ENCODE results near the gene CHST12.
"Not testable (repeated sequence)": the region's sequence is repeated elsewhere in the genome, so short reads cannot be mapped to it uniquely, and the experiment has no call there.

The CHST12 gene

GRCh38 chr7:2435146-2435545 lies 31.7 kb downstream of the CHST12 start:
- DNase-seq (ENCODE audit: low spot score) (no peak), FAIRE-seq (no peak)

DNA sequence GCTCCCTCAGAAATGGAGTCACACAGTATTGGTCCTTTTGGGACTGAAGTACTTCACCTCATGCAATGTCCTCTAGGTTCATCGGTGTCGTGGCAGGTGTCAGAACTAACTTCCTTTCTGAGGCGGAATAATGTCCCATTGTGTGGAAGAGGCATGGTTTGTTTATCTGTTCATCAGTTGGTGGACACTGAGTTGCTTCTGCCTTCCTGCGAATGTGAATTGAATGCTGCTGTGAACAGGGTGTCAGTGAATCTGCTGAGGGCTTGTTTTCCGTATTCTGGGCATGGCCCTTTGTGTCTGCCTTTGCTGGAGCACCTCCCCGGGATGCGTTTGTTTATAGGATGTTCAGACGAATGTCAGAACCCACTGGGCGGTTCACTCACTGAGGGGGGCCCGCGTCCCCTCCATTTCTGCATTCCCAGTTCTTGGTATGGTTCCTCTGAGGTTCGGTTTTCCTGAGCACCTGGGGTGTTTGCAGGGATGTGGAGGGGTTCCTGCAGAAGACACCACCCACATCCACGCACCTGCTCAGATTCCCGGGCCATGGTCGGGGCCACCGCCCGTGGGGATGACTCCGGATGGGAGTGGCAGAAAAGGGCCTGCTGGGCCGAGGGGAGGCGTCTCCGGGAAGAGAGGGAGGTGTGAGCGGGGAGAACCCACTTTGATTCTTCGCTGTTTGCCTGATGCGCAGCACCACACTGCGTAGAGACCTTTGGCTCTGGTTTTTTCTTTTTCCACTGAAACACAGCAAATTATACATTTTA lies 33.1 kb downstream of the CHST12 start:
- DNase-seq (ENCODE audit: low spot score) (no peak), FAIRE-seq (peak; percentile 87)

DNA sequence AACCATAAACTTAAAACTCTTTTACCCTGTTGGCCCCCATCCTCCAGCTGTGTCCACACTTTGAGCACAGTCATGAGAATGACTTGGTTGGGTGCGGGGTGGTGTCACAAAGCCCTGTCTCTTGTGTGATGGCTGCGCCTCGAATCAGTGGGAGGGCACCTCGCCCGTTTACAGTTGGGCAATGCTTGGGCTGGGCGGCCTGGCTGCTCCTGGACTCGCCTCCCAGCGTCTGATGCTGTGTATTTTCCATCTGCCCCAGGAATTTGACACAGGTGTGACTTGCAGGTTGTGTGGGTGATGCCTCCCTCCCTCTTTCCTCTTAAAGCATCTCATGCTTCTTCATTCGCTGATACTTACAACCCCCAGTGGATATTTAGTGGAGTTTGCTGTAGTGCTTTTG lies 33.7 kb downstream of the CHST12 start:
- DNase-seq (ENCODE audit: low spot score), result no peak
- FAIRE-seq, result peak; percentile 9

GRCh38 chr7:2437537-2438148 lies 34.2 kb downstream of the CHST12 start:
- DNase-seq (ENCODE audit: low spot score) (no peak), FAIRE-seq (peak; percentile 87)

- DNase-seq (ENCODE audit: low spot score), result no peak
- no peak for FAIRE-seq
These were observed 34.8 kb downstream of the CHST12 start for GRCh38 chr7:2438186-2438585.

- DNase-seq (ENCODE audit: low spot score) (peak; percentile 6), FAIRE-seq (no peak)
These were observed 35.4 kb downstream of the CHST12 start for GRCh38 chr7:2438775-2439174.

GRCh38 chr7:2440608-2441245 lies 37.3 kb downstream of the CHST12 start:
- FAIRE-seq (no peak), DNase-seq (ENCODE audit: low spot score) (no peak)

DNA sequence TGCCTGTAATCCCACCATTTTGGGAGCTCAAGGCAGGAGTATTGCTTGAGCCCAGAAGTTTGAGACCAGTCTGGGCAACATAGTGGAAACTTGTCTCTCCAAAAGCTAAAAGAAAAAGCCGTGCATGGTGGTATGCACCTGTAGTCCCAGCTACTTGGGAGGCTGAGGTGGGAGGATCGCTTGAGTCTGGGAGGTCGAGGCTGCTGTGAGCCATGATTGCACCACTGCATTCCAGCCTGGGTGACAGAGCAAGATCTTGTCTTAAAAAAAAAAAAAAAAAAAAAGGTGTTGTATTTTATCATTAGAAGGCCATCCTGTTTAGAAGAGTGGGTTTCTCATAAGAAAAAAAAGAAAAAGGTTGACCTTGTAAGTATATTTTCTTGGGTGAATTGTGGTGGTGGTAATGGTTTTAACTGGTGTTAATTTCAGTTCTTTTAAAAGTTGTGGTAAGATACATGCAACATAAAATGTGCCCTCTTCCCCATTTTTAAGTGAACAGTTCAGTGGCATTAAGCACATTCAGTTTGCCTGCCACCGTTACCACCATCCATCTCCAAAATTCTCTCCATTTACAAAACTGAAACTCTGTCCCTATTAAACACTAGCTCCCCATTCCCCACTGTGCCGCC lies 38.1 kb downstream of the CHST12 start:
- DNase-seq (ENCODE audit: low spot score), result no peak
- peak; percentile 23 for FAIRE-seq

DNA sequence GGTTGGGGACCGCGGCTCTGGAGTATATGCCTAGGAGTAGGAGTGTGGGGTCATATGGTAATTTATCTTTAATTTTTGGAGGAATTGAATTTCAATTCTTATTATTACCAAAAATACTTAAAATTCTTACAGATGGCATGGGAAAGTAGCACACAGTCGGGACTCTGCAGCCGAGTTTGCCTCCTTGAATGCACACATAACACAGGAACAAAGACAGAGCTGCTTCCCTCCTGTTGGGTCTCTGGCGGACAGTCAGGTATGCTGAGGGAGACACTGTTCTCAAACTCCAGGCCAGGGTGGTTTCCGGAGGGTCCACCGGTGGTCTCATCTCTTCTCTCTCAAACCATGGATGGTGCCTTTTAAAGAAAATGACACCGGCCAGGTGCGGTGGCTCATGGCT lies 40.1 kb downstream of the CHST12 start:
- FAIRE-seq, result peak; percentile 37

DNA sequence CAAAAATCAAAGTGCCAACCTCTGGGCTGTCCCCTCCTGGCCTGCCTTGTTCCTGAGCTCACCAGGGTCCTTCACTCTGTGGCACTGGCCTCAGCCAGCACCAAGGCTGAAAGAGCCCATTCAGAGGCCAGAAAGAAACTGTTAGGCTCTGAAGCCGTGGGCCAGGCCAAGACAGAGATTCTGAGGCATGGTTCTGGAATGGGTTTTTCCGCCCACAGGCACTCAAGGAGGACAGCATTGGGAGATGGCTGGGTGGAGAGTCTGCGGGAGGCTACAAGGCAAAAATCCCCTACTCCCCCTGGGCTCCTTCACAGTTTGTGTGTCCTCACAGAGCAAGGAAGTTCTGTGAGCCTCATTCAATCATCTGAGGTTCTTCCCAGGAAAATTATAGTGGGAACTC lies 41.1 kb downstream of the CHST12 start:
- FAIRE-seq, result no peak
- no peak for DNase-seq (ENCODE audit: low spot score)

More for the DNA sequence above, 40.1 kb downstream of the CHST12 start:
- DNase-seq (ENCODE audit: low spot score), result no peak

DNA sequence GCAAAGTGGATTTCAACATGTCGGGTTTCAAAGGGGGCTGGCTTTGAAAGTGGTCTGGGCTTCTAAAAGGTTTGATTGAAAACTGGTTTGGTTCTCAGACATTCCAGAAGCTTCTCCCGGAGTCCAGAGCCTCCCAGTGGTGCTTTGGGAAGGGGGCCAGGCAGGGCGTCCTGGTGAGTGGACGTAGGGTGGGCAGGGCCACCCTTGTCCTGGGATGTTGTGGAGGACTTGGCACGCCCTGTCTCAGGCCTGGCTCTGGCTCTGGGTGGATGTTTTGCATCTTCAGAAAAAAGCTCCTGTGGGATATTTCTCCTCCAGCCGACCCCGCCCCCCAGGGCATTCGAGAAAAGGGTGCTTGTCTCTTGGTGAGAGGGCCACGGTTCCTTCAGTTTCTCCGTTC lies 41.6 kb downstream of the CHST12 start:
- no peak for DNase-seq (ENCODE audit: low spot score)
- peak; percentile 73 for FAIRE-seq

DNA sequence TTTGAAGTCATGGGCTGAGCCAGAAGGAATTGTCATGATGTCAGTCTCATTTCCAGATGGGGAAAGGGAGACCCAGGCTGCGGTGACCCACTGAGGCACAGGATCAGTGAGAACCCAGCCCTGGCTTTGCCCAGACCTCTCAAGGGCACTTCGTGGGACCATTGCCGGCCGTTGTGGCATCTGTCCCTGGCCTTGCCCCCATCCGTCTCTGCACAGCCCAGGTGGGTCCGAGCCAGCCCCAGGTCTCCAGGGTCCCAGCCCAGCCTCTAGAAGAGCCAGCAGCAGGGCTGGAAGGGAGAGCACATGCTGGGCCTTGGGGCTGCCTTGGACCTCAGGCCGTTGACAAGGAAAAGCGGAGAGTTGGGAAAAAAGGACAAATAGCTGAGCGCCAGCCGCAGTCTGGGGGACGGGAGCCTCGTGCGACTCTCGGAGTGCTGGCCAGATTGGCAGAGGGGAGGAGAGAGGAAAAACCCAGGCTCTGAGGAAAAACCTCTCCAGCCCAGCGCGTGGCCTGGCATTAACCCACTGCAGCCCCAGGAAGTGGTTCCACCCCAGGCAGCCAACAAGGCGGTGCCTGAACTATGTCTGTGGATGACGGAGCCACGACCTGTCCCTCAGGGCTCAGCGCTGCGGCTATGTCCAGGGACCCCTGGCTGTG lies 42.6 kb downstream of the CHST12 start:
- peak; percentile 59 for FAIRE-seq
- DNase-seq (ENCODE audit: low spot score), result no peak

GRCh38 chr7:2446676-2447075 lies 43.3 kb downstream of the CHST12 start:
- FAIRE-seq, result no peak
- no peak for DNase-seq (ENCODE audit: low spot score)

DNA sequence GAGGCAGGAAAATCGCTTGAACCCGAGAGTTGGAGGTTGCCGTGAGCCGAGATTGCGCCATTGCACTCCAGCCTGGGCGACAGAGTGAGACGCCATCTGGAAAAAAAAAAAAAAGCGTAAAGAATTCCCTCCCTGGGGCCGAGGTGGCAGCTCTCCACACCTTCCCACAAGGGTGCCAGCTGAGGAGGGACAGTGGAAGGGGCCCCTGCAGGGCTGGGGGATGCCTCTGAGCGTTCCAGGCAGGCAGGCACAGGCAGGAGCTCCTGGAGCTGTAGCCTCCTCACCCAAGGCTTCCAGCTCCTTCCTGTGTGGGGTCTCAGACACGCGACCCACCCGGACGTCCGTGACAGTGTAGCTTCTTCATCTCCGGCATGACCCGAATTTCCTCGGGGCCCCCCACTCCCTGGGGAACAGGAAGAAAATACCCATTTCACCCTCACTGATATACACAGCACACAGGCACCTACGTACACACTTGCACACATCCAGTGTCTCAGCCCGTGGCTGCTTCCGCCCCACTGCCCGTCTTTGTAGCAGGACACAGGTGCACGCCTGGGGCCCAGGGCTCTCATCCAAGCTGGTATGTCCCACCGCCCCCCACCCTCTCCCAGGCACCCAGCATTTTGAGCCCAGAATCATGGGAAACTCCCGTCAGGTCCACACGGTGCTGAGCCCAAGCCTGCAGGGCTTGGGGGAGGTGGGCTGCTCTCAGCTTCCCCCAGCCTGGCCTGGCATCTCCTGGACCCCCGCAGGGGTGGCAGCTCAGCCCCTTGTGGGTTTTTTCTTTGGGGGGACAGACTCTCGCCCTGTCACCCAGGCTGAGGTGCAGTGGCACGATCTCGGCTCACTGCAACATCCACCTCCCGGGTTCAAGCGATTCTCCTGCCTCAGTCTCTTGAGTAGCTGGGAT lies 47.0 kb downstream of the CHST12 start:
- FAIRE-seq (peak; percentile 98), DNase-seq (ENCODE audit: low spot score) (no peak)

DNA sequence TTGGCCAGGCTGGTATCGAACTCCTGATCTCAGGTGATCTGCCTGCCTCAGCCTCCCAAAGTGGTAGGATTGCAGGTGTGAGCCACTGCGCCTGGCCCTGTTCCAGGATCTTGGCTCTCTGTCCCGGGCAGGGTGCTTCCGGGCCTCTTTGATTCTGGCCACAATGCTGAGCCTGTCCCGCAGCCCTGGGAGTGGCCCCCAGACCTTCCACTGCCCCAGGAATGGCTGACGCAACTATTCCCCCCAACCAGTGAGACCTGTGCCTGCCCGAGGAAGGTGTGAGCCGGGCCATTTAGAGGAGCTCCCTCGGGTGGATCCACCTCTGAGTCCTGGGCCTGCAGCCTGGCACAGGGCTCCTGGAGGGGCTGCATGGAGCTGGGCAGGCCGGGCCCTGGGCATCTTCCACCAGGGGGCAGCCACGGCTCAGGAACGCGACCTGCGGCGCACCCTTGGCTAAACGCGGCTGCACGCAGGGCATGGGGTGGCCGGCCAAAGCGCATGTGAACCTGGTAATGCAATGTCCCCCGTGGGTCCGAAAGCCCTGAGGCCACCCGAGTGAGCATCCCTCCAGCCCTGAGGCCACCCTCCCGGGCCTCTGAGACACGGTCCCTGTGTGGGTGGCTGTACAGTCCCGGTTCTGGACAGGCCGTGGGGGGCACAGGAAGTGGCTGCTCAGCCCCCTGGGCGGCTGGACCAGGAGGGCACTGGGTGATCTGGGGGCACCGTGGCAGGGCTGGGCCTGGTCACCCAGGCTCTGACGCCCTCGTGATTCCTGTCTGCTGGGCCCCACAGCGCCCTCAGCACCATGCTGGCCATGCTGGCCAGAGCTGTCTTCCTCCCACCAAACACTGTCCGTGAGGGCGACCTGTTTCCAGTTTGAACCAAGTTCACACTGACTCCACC lies 48.0 kb downstream of the CHST12 start:
- DNase-seq (ENCODE audit: low spot score) (peak; percentile 99), FAIRE-seq (peak; percentile 99)

DNA sequence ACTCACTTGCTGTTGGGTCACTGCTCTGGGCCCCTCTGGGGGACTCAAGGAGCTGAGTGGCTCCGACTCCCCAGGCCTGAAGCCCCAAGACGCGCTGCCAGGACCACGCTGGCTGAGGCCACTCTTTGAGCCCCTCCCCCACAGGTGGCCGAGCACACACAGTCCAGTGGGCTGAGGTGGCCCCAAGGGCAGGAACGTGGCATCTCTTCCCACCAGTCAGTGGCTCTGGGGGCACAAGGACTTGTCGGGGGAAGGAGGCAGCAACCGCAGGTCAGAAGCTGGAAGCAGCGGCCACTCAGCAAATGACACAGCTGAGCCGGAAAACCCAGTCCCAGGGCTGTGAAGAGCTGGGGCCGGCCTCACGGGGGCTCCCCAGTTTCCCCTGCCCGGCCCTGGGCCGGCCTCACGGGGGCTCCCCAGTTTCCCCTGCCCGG lies 48.7 kb downstream of the CHST12 start:
- no peak for DNase-seq (ENCODE audit: low spot score)

GRCh38 chr7:2452643-2453270 lies 49.3 kb downstream of the CHST12 start:
- no peak for DNase-seq (ENCODE audit: low spot score)
- peak; percentile 76 for FAIRE-seq

More for the DNA sequence above, 48.7 kb downstream of the CHST12 start:
- FAIRE-seq, result no peak

DNA sequence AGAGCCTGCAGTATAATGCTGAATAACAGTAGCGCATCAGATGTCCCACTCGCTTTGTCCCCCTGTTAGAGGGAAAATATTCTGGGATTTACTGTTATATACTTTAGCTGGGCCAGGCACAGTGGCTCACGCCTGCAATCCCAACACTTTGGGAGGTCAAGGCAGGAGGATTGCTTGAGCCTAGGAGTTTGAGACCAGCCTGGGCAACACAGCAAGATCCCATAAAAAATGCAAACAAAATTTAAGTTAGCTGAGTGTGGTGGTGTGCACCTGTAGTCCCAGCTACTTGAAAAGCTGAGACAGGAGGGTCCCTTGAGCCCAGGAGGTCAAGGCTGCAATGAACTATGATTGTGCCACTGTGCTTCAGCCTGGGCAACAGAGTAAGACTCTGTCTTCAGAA lies 50.4 kb downstream of the CHST12 start:
- peak; percentile 79 for FAIRE-seq
- not testable (repeated sequence) for DNase-seq (ENCODE audit: low spot score)

DNA sequence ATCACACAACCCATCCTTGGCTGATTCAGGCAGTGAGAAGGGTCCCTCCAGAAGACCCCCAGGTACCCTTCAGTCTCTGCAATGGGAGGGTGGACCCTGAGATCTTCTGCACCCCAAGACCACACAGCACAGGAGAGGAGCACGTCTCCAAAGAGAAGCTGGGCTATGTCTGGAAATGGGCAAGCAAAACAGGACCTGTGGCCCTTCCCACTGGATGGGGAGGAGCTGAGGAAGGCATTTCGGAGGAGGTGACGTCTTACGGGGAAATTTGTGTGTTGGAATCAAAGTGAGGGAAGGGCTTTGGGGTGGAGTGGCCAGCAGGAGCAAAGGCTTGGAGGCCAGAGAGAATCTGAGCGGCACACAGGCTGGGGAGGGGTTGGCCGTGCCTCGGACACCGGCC lies 56.3 kb downstream of the CHST12 start:
- FAIRE-seq, result no peak

More for the DNA sequence above, 56.3 kb downstream of the CHST12 start:
- DNase-seq (ENCODE audit: low spot score), result no peak

All from urothelium cell line (cell line).